ENCODE measurements around the gene ATP4B. TPM values are rescaled to one million over a fixed set of nuclear protein-coding genes. Genes with fewer than 3 reads are reported as not detected.

ATP4B gene
- total RNA-seq, 1 experiment from 2014 or later: not detected

DNA sequence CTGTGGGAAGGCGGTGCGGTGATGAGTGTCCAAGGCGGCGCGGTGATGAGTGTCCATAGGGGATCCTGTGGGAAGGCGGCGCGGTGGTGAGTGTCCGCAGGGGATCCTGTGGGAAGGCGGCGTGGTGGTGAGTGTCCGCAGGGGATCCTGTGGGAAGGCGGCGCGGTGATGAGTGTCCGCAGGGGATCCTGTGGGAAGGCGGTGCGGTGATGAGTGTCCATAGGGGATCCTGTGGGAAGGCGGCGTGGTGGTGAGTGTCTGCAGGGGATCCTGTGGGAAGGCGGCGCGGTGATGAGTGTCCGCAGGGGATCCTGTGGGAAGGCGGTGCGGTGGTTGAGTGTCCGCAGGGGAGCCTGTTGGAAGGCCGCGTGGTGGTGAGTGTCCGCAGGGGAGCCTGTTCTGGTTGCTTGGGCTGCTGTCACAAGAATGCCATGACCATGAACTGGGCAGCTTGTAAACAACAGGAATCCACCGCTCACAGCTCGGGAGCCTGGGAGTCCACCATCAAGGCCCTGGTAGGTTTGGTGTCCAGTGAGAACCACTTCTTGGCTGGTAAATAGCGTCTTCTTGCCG is 52.0 kb downstream of the ATP4B start:
- no peak overlapping the region for H4K91ac ChIP-seq (ENCODE audit: insufficient read length, low read depth, low read length)
- H2BK5ac ChIP-seq (ENCODE audit: insufficient read length, low read length): no peak overlapping the region
- H3K23ac ChIP-seq (ENCODE audit: insufficient read length, low read depth, low read length): no peak overlapping the region
- no peak overlapping the region for H3K9ac ChIP-seq (ENCODE audit: extremely low read depth, insufficient read length, low read length)
- peaks cover 15% of the 10 kb centered on the region; the same call in 1 of the 2 replicates for H3K79me2 ChIP-seq (ENCODE audit: insufficient read depth, low read length)
- no peak overlapping the region for H3T11ph ChIP-seq (ENCODE audit: low read length)
- peaks cover 22 to 41% (median 41%) of the 10 kb centered on the region in 3 experiments for H3K36me3 Mint-ChIP-seq (ENCODE audit: insufficient read depth in 1 of 3, low read depth in 3 of 3)
- no peaks in the 10 kb centered on the region for H3K4me1 ChIP-seq (ENCODE audit: insufficient read depth, low read length)
- no peak overlapping the region for H3K56ac ChIP-seq (ENCODE audit: insufficient read length, low read depth, low read length)
- no peak overlapping the region for H4K5ac ChIP-seq (ENCODE audit: insufficient read length, low read depth, low read length)
- no peak overlapping the region for H3K4me3 Mint-ChIP-seq
- no peaks in the 10 kb centered on the region; a peak in 1 of 5 replicates for H3K9me3 Mint-ChIP-seq
- H3K4me2 ChIP-seq (ENCODE audit: insufficient read depth, insufficient read length, low read length): no peak overlapping the region
- no peak overlapping the region for H3K4ac ChIP-seq (ENCODE audit: low read depth, low read length)
- no peak overlapping the region for H4K8ac ChIP-seq (replicated peaks; ENCODE audit: insufficient read length, low read depth, low read length)
- no peak overlapping the region for H3K14ac ChIP-seq (ENCODE audit: insufficient read depth, low read length)
- no peak overlapping the region for H2BK12ac ChIP-seq (ENCODE audit: insufficient read length, low read depth, low read length)
- no peak for DNase-seq
- TF ChIP-seq, protein P1, sequence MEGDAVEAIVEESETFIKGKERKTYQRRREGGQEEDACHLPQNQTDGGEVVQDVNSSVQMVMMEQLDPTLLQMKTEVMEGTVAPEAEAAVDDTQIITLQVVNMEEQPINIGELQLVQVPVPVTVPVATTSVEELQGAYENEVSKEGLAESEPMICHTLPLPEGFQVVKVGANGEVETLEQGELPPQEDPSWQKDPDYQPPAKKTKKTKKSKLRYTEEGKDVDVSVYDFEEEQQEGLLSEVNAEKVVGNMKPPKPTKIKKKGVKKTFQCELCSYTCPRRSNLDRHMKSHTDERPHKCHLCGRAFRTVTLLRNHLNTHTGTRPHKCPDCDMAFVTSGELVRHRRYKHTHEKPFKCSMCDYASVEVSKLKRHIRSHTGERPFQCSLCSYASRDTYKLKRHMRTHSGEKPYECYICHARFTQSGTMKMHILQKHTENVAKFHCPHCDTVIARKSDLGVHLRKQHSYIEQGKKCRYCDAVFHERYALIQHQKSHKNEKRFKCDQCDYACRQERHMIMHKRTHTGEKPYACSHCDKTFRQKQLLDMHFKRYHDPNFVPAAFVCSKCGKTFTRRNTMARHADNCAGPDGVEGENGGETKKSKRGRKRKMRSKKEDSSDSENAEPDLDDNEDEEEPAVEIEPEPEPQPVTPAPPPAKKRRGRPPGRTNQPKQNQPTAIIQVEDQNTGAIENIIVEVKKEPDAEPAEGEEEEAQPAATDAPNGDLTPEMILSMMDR (conservative IDR thresholded peaks at IDR 0.05): no peak
- peaks cover 1% of the 10 kb centered on the region; the same call in 1 of the 2 replicates for H3K27me3 Mint-ChIP-seq (ENCODE audit: low read depth)
- H3K79me1 ChIP-seq (ENCODE audit: insufficient read depth, low read depth, low read length, poor library complexity, severe bottlenecking): no peaks in the 10 kb centered on the region
- no peak overlapping the region for H2AFZ ChIP-seq (ENCODE audit: low read length)
- no peaks in the 10 kb centered on the region for H4K20me1 ChIP-seq (ENCODE audit: control insufficient read depth, insufficient read depth, insufficient read length)
- H3K27me3 ChIP-seq (ENCODE audit: insufficient read depth, low read length): no peaks in the 10 kb centered on the region
- H2BK20ac ChIP-seq (ENCODE audit: low read depth, low read length, poor library complexity, severe bottlenecking): no peak overlapping the region
- no peak overlapping the region for H3K27ac ChIP-seq (ENCODE audit: insufficient read length, low read depth, low read length)
- peaks cover 16 to 21% of the 10 kb centered on the region in 2 experiments for H3K4me1 Mint-ChIP-seq
- no peak overlapping the region for H2BK15ac ChIP-seq (ENCODE audit: low read depth, low read length)
- H2BK120ac ChIP-seq (ENCODE audit: low read depth, low read length, poor library complexity, severe bottlenecking): no peak overlapping the region
- H3K23me2 ChIP-seq (ENCODE audit: insufficient read length, low read depth, low read length, poor library complexity, severe bottlenecking): no peaks in the 10 kb centered on the region
- peak overlapping the region; percentile 81 to 87 (median 85); a peak in 5 of 7 replicates for H3K27ac Mint-ChIP-seq
- H2AK5ac ChIP-seq (ENCODE audit: insufficient read length, low read length): no peak overlapping the region
- H3K18ac ChIP-seq (ENCODE audit: insufficient read length, low read depth, low read length): no peak overlapping the region
- no peaks in the 10 kb centered on the region for H3K9me3 ChIP-seq (ENCODE audit: control insufficient read depth, low read depth, low read length)
- no CpG with 5 or more reads among the region's 34 CpGs for WGBS (ENCODE audit: extremely low coverage, insufficient read length, low lambda C conversion rate)

Measured in H9 (cell line).